Activated B cell treated with CpG ODN at 0.5 μM for 24 hours (primary cell): Measurements from ENCODE around the gene CPAMD8. TPM values are rescaled to one million over a fixed set of nuclear protein-coding genes. Genes with fewer than 3 reads are reported as not detected.
"Not testable (repeated sequence)": the region's sequence is repeated elsewhere in the genome, so short reads cannot be mapped to it uniquely, and the experiment has no call there.

Source experiments
- ATAC-seq: fragments of 200-7000 bp; cut with Tn5 transposase; one replicate; pipeline ENCODE4 v1.10.0; 2021; ENCODE audit warnings: low read depth, mild to moderate bottlenecking, moderate library complexity
- CTCF ChIA-PET: fragments of 350-600 bp; sonication (Branson Sonifier 250); formaldehyde crosslinking; loops from one replicate; lab custom pipeline; 2021; ENCODE audit warnings: antibody characterized with exemption; lab: Charles Lee
- POLR2A ChIA-PET: fragments of 350-600 bp; sonication (Branson Sonifier 250); formaldehyde crosslinking; loops from one replicate; lab custom pipeline; 2021; ENCODE audit warnings: antibody characterized with exemption; lab: Charles Lee
- DNase-seq: peaks from one replicate; pipeline ENCODE4 v3.0.0; 2022
- H3K27ac Mint-ChIP-seq: one replicate; pipeline ENCODE4 v1.8.0; 2020; ENCODE audit warnings: mixed read lengths
- H3K27me3 Mint-ChIP-seq: one replicate; pipeline ENCODE4 v1.8.0; 2021; ENCODE audit warnings: mixed read lengths
- H3K36me3 Mint-ChIP-seq: one replicate; pipeline ENCODE4 v1.8.0; 2021; ENCODE audit warnings: low read depth, mixed read lengths
- H3K4me1 Mint-ChIP-seq: one replicate; pipeline ENCODE4 v1.8.0; 2021; ENCODE audit warnings: mixed read lengths
- H3K4me3 Mint-ChIP-seq: one replicate; pipeline ENCODE4 v1.8.0; 2020; ENCODE audit warnings: mild to moderate bottlenecking, mixed read lengths
- H3K9me3 Mint-ChIP-seq: one replicate; pipeline ENCODE4 v1.8.0; 2020; ENCODE audit warnings: mixed read lengths
- CTCF ChIP-seq: fragments of 200-600 bp; IDR thresholded peaks from one replicate; pipeline ENCODE4 v1.8.0; 2022; ENCODE audit warnings: antibody characterized with exemption, mild to moderate bottlenecking
- intact Hi-C: fragments of 100-400 bp; cut with micrococcal nuclease; formaldehyde crosslinking; loops from one replicate; pipeline ENCODE4 v1.15.1; 2024
- total RNA-seq: library from RNA; stranded (reverse); gene quantifications from 2 replicates; pipeline ENCODE4 v1.2.3, GENCODE V29; 2022

The CPAMD8 gene
- total RNA-seq, 1 donor from 2014 or later, result 1.8 TPM

GRCh38 chr19:16976446-16976845 lies 50.2 kb downstream of the CPAMD8 start:
- no peak overlapping the region for H3K27ac Mint-ChIP-seq

GRCh38 chr19:16970821-16971220 lies 55.8 kb downstream of the CPAMD8 start:
- intact Hi-C loops, result no loop called here
- H3K9me3 Mint-ChIP-seq, result peaks cover 8% of the 10 kb centered on the region
- ChIA-PET CTCF (no interaction called here), POLR2A (no interaction called here)
- ATAC-seq (no peak), DNase-seq (no peak)
- H3K36me3 Mint-ChIP-seq, result peaks cover 1% of the 10 kb centered on the region
- H3K27ac Mint-ChIP-seq, result no peak overlapping the region
- TF ChIP-seq CTCF, result no peak
- H3K27me3 Mint-ChIP-seq, result no peaks in the 10 kb centered on the region
- no peaks in the 10 kb centered on the region for H3K4me1 Mint-ChIP-seq
- H3K4me3 Mint-ChIP-seq, result no peak overlapping the region

More at GRCh38 chr19:16976446-16976845, 50.2 kb downstream of the CPAMD8 start:
- intact Hi-C loops, result no loop called here
- DNase-seq (no peak), ATAC-seq (no peak)
- H3K9me3 Mint-ChIP-seq, result peaks cover 6% of the 10 kb centered on the region
- no peaks in the 10 kb centered on the region for H3K36me3 Mint-ChIP-seq
- H3K4me3 Mint-ChIP-seq, result no peak overlapping the region
- ChIA-PET POLR2A (no interaction called here), CTCF (no interaction called here)
- TF ChIP-seq CTCF, result no peak
- H3K4me1 Mint-ChIP-seq, result no peaks in the 10 kb centered on the region
- peaks cover 8% of the 10 kb centered on the region for H3K27me3 Mint-ChIP-seq

GRCh38 chr19:16969135-16969534 lies 57.5 kb downstream of the CPAMD8 start:
- no peaks in the 10 kb centered on the region for H3K4me1 Mint-ChIP-seq
- DNase-seq (no peak), ATAC-seq (no peak)
- POLR2A ChIA-PET, result no interaction called here
- no peak overlapping the region for H3K4me3 Mint-ChIP-seq
- no peak overlapping the region for H3K27ac Mint-ChIP-seq
- CTCF ChIA-PET, result no interaction called here
- H3K9me3 Mint-ChIP-seq, result peaks cover 8% of the 10 kb centered on the region
- peaks cover 6% of the 10 kb centered on the region for H3K27me3 Mint-ChIP-seq
- TF ChIP-seq CTCF, result no peak
- intact Hi-C loops, result no loop called here
- peaks cover 1% of the 10 kb centered on the region for H3K36me3 Mint-ChIP-seq

GRCh38 chr19:16960996-16961822 lies 65.4 kb downstream of the CPAMD8 start:
- CTCF ChIA-PET, result not testable (repeated sequence)

GRCh38 chr19:16958277-16958676 lies 68.3 kb downstream of the CPAMD8 start:
- H3K9me3 Mint-ChIP-seq, ATAC-seq, H3K36me3 Mint-ChIP-seq, CTCF ChIA-PET, intact Hi-C loops, H3K27ac Mint-ChIP-seq, H3K4me3 Mint-ChIP-seq, DNase-seq: not testable (repeated sequence)
- H3K4me1 Mint-ChIP-seq, result peaks cover 13% of the 10 kb centered on the region
- POLR2A ChIA-PET, result interaction anchor here (0.6 kb wide), 1 partner anchor 289 kb away, joined by 3 read pairs; no protein-coding TSS in a partner anchor
- peaks cover 26% of the 10 kb centered on the region for H3K27me3 Mint-ChIP-seq

More at GRCh38 chr19:16960996-16961822, 65.4 kb downstream of the CPAMD8 start:
- H3K4me3 Mint-ChIP-seq, POLR2A ChIA-PET, H3K27ac Mint-ChIP-seq, DNase-seq, H3K36me3 Mint-ChIP-seq, ATAC-seq, intact Hi-C loops, H3K9me3 Mint-ChIP-seq: not testable (repeated sequence)
- Mint-ChIP-seq H3K27me3 (peaks cover 33% of the 10 kb centered on the region), H3K4me1 (peaks cover 13% of the 10 kb centered on the region)

- Mint-ChIP-seq H3K36me3 (no peaks in the 10 kb centered on the region), H3K9me3 (peaks cover 10% of the 10 kb centered on the region), H3K4me3 (no peak overlapping the region), H3K27ac (no peak overlapping the region), H3K27me3 (peaks cover 28% of the 10 kb centered on the region), H3K4me1 (peaks cover 13% of the 10 kb centered on the region)
- ChIA-PET CTCF (no interaction called here), POLR2A (no interaction called here)
- no peak for TF ChIP-seq CTCF
- intact Hi-C loops, result no loop called here
- no peak for ATAC-seq
- no peak for DNase-seq
Measured at GRCh38 chr19:16957855-16958254, 68.8 kb downstream of the CPAMD8 start.
